Gastrocnemius medialis (tissue), 4 donors: ENCODE data around the gene CLMN. TPM values are rescaled to one million over a fixed set of nuclear protein-coding genes. Genes with fewer than 3 reads are reported as not detected.
A peak's percentile ranks its signal among the peaks of the same experiment; 100 is the strongest.
"Not testable (repeated sequence)": the region's sequence is repeated elsewhere in the genome, so short reads cannot be mapped to it uniquely, and the experiment has no call there.

Experiments used
- ATAC-seq, 2 donors: fragments of 150-250 bp; one replicate each; pipeline ENCODE4 v1.9.1; 2016
- DNase-seq, 2 donors: peaks; one replicate each; pipeline ENCODE4 v3.0.0-alpha.2; 2019
- H3K27ac ChIP-seq, 4 donors: fragments of 200-600 bp; sonication (generic); 1 replicate in 1 of 4; 2 replicates in 3 of 4; pipeline ENCODE4 v1.5.1; 2016 to 2018; ENCODE audit warnings: mild to moderate bottlenecking in 2 of 4, moderate library complexity in 1 of 4
- H3K27me3 ChIP-seq, 3 donors: fragments of 200-600 bp; sonication (generic) in 2 of 3; 1 replicate in 1 of 3; 2 replicates in 2 of 3; pipeline versions ENCODE4 v1.5.1 to v1.6.0; 2016 to 2019; ENCODE audit warnings: mild to moderate bottlenecking in 1 of 3, moderate library complexity in 1 of 3
- H3K36me3 ChIP-seq, 2 donors: fragments of 200-600 bp; sonication (generic) in 1 of 2; one replicate each; pipeline ENCODE4 v1.5.1; 2017 to 2018
- H3K4me1 ChIP-seq, 2 donors: fragments of 200-600 bp; sonication (generic) in 1 of 2; one replicate each; pipeline ENCODE4 v1.5.1; 2016 to 2017; ENCODE audit warnings: mild to moderate bottlenecking in 2 of 2
- H3K4me3 ChIP-seq, 4 donors: fragments of 200-600 bp; sonication (generic) in 3 of 4; 1 replicate in 1 of 4; 2 replicates in 3 of 4; pipeline ENCODE4 v1.5.1; 2016 to 2019; ENCODE audit warnings: mild to moderate bottlenecking in 2 of 4
- H3K9me3 ChIP-seq, 3 donors: fragments of 200-600 bp; sonication (generic) in 2 of 3; 1 replicate in 1 of 3; 2 replicates in 2 of 3; pipeline ENCODE4 v1.5.1; 2016 to 2019
- POLR2A ChIP-seq, 2 donors: fragments of 450-650 bp; IDR thresholded peaks; one replicate each; pipeline ENCODE4 v1.6.1; 2017; ENCODE audit warnings: antibody characterized with exemption in 2 of 2, mild to moderate bottlenecking in 2 of 2, moderate library complexity in 2 of 2
- in situ Hi-C, 4 donors: fragments of 200-750 bp; cut with MboI; loops; one replicate each; pipeline versions ENCODE4 v1.15.0 to v1.8.0; 2017; ENCODE audit warnings: low sequenced_read_pairs in 4 of 4
- intact Hi-C: fragments of 100-400 bp; cut with DNase I; formaldehyde crosslinking; loops from one replicate; pipeline ENCODE4 v1.15.1; 2023; ENCODE audit warnings: low total_unique reads
- total RNA-seq, 4 donors: library from RNA; depleted of rRNA; stranded (reverse); fragments of >200 nt; gene quantifications; one replicate each; pipeline versions ENCODE4 v1.1.0 to v1.2.3, GENCODE V29; 2016
- TF ChIP-seq, protein P1 (sequence below), 5 experiments: fragments of 450-650 bp in 3 of 5; fragments of 200-600 bp in 2 of 5; sonication (generic) in 2 of 5; IDR thresholded peaks in 4 of 5; conservative IDR thresholded peaks in 1 of 5; 1 replicate in 4 of 5; 2 replicates in 1 of 5; pipeline ENCODE4 v1.5.1; 2016 to 2019; ENCODE audit warnings: antibody characterized with exemption in 5 of 5, mild to moderate bottlenecking in 3 of 5, moderate library complexity in 3 of 5

The CLMN gene
- total RNA-seq, 4 donors from 2014 or later = 3.8 to 8.8 (median 5.8) TPM

DNA sequence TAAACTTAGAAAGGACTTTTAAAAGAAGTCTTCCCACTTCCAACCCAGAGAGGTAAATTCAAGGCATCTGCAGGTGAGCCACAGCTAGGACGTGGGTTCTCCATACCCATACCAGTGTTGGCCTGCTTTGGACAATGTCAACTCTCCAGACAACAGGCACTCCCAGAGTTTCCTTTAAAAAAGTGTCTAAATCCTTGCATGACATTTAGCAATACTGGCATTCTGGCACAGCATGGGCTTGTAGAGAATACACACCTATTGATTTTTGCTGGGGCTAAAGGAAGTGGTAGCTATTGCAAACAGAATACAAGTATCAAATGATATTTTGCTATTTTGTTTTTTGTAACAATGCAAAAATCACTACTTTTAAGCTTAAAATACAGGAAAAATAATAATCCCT is 136.6 kb downstream of the CLMN start:
- Histone ChIP-seq H3K36me3 (peaks cover 0 to 12% of the 10 kb centered on the region in 2 donors), H3K27ac (peak overlapping the region; percentile 59 to 79 (median 69)), H3K27me3 (no peaks in the 10 kb centered on the region), H3K9me3 (no peaks in the 10 kb centered on the region), H3K4me1 (peaks cover 28 to 35% of the 10 kb centered on the region in 2 donors), H3K4me3 (no peak overlapping the region)
- no peak for DNase-seq
- in situ Hi-C loops (no loop called here), intact Hi-C loops (no loop called here)
- ATAC-seq = no peak
- TF ChIP-seq POLR2A (IDR thresholded peaks at IDR 0.05) = no peak

GRCh38 chr14:95182379-95182778 is 137.3 kb downstream of the CLMN start:
- Histone ChIP-seq H3K27me3 (no peaks in the 10 kb centered on the region), H3K27ac (peak overlapping the region; percentile 14 to 79 (median 66)), H3K4me3 (no peak overlapping the region), H3K4me1 (peaks cover 28 to 35% of the 10 kb centered on the region in 2 donors), H3K36me3 (peaks cover 0 to 7% of the 10 kb centered on the region in 2 donors), H3K9me3 (no peaks in the 10 kb centered on the region)
- ATAC-seq (no peak), DNase-seq (no peak)
- intact Hi-C loops (no loop called here), in situ Hi-C loops (no loop called here)
- TF ChIP-seq, protein P1, sequence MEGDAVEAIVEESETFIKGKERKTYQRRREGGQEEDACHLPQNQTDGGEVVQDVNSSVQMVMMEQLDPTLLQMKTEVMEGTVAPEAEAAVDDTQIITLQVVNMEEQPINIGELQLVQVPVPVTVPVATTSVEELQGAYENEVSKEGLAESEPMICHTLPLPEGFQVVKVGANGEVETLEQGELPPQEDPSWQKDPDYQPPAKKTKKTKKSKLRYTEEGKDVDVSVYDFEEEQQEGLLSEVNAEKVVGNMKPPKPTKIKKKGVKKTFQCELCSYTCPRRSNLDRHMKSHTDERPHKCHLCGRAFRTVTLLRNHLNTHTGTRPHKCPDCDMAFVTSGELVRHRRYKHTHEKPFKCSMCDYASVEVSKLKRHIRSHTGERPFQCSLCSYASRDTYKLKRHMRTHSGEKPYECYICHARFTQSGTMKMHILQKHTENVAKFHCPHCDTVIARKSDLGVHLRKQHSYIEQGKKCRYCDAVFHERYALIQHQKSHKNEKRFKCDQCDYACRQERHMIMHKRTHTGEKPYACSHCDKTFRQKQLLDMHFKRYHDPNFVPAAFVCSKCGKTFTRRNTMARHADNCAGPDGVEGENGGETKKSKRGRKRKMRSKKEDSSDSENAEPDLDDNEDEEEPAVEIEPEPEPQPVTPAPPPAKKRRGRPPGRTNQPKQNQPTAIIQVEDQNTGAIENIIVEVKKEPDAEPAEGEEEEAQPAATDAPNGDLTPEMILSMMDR (IDR thresholded peaks at IDR 0.05 in 4 of 5, conservative IDR thresholded peaks at IDR 0.05 in 1 of 5) = no peak
- TF ChIP-seq POLR2A (IDR thresholded peaks at IDR 0.05) = no peak

- ATAC-seq (no peak), DNase-seq (no peak)
- H3K36me3 ChIP-seq = peaks cover 0 to 7% of the 10 kb centered on the region in 2 donors
- peaks cover 28 to 33% of the 10 kb centered on the region in 2 donors for H3K4me1 ChIP-seq
- no peaks in the 10 kb centered on the region for H3K9me3 ChIP-seq
- peak overlapping the region in 1 of 4 donors; percentile 79 for H3K27ac ChIP-seq
- in situ Hi-C loops = no loop called here
- TF ChIP-seq POLR2A (IDR thresholded peaks at IDR 0.05) = no peak
- TF ChIP-seq, protein P1 (IDR thresholded peaks at IDR 0.05 in 4 of 5, conservative IDR thresholded peaks at IDR 0.05 in 1 of 5) = no peak
- intact Hi-C loops = no loop called here
- no peaks in the 10 kb centered on the region for H3K27me3 ChIP-seq
- H3K4me3 ChIP-seq = no peak overlapping the region
These were observed 138.6 kb downstream of the CLMN start for GRCh38 chr14:95180966-95181741.

- H3K36me3 ChIP-seq, intact Hi-C loops, in situ Hi-C loops, ATAC-seq, H3K4me1 ChIP-seq, H3K9me3 ChIP-seq, H3K4me3 ChIP-seq, H3K27ac ChIP-seq, DNase-seq, H3K27me3 ChIP-seq: not testable (repeated sequence)
These were observed 144.0 kb downstream of the CLMN start for GRCh38 chr14:95175670-95176069.

- in situ Hi-C loops = loop anchor here in 1 of 4 donors (25.0 kb wide), 1 partner anchor 363 kb away; the partner anchor contains the start of gene GLRX5
- no peak for TF ChIP-seq POLR2A (IDR thresholded peaks at IDR 0.05)
- TF ChIP-seq, protein P1 (IDR thresholded peaks at IDR 0.05 in 4 of 5, conservative IDR thresholded peaks at IDR 0.05 in 1 of 5) = peak in 2 of 5 experiments; percentile 12 to 30
- DNase-seq (no peak), ATAC-seq (no peak)
- intact Hi-C loops = no loop called here
- Histone ChIP-seq H3K27ac (no peak overlapping the region), H3K4me1 (no peaks in the 10 kb centered on the region), H3K9me3 (no peaks in the 10 kb centered on the region), H3K36me3 (no peaks in the 10 kb centered on the region), H3K27me3 (no peaks in the 10 kb centered on the region), H3K4me3 (no peak overlapping the region)
These were observed 145.4 kb downstream of the CLMN start for GRCh38 chr14:95174184-95174792.
